ENCODE data around the gene TLR8. TPM values are rescaled to one million over a fixed set of nuclear protein-coding genes. Genes with fewer than 3 reads are reported as not detected.

TLR8 gene
- total RNA-seq, 1 donor from 2014 or later = not detected

DNA sequence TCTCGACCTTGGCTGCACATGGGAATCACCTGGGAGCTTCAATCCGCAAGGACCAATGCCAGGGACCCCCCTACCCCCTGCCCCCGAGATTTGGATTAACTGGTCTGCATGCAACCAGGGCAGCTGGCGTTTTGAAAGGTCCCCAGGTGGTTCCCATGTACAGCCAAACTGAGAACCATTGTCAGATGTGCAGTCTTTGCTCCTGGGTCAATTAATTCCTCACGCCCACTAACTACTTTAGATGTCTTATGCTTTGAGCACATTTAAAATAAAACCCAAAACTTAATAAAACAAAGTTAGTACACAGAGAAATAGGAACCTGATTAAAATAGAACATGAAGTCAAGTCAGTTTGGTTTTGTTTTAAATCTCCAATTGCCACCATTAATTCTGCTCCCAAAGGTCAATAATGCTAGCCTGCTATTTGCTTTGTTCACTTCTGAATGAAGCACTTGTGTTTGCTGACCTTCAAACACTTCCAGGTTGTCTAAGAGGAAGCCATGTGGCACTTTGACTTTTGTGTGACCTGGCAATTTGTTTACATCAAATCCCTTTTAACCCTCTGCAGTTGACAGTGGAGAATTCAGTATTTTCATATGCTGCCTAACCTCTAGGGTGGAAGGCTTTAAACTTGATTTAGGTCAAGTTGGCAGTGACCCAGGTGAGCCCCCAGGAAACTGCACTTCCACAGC lies 41.3 kb downstream of the TLR8 start:
- Histone ChIP-seq H3K36me3 (ENCODE audit: control insufficient read depth, insufficient read depth, low read length) (no peaks in the 10 kb centered on the region), H3K27me3 (ENCODE audit: control insufficient read depth, insufficient read depth, low read length) (no peaks in the 10 kb centered on the region), H3K4me3 (ENCODE audit: low read depth, low read length) (no peak overlapping the region)
- FAIRE-seq (no peak), DNase-seq (ENCODE audit: low read depth) (no peak)
- TF ChIP-seq, protein P1, sequence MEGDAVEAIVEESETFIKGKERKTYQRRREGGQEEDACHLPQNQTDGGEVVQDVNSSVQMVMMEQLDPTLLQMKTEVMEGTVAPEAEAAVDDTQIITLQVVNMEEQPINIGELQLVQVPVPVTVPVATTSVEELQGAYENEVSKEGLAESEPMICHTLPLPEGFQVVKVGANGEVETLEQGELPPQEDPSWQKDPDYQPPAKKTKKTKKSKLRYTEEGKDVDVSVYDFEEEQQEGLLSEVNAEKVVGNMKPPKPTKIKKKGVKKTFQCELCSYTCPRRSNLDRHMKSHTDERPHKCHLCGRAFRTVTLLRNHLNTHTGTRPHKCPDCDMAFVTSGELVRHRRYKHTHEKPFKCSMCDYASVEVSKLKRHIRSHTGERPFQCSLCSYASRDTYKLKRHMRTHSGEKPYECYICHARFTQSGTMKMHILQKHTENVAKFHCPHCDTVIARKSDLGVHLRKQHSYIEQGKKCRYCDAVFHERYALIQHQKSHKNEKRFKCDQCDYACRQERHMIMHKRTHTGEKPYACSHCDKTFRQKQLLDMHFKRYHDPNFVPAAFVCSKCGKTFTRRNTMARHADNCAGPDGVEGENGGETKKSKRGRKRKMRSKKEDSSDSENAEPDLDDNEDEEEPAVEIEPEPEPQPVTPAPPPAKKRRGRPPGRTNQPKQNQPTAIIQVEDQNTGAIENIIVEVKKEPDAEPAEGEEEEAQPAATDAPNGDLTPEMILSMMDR (IDR thresholded peaks at IDR 0.05; ENCODE audit: insufficient read depth, low read length, severe bottlenecking) = no peak

DNA sequence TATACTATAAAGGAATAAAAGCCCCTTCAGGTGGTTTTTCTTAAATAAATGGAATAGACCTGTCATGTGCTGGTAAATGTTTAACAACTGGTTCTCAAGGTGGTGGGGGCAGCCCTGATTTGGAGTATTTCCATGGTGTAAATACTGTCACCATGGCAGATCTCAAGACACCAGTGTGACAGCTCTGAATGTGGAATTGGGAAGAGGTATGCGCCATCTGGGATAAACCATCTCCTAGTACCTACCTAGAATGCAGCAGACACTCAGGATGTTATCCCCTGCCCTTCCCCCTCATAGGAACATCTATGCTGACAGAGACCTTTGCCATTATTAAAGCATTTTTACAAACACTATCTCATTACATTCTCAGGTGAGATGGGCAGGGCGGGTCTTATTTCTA lies 42.1 kb downstream of the TLR8 start:
- no peak overlapping the region for H3K4me3 ChIP-seq (ENCODE audit: low read depth, low read length)
- TF ChIP-seq, protein P1 (IDR thresholded peaks at IDR 0.05; ENCODE audit: insufficient read depth, low read length, severe bottlenecking) = no peak
- H3K36me3 ChIP-seq (ENCODE audit: control insufficient read depth, insufficient read depth, low read length) = no peaks in the 10 kb centered on the region
- FAIRE-seq = no peak
- no peak for DNase-seq (ENCODE audit: low read depth)
- H3K27me3 ChIP-seq (ENCODE audit: control insufficient read depth, insufficient read depth, low read length) = no peaks in the 10 kb centered on the region

- TF ChIP-seq, protein P1 (IDR thresholded peaks at IDR 0.05; ENCODE audit: insufficient read depth, low read length, severe bottlenecking) = no peak
Observed at GRCh38 chrX:12949205-12949926, 42.9 kb downstream of the TLR8 start.

GRCh38 chrX:12949927-12950656 lies 43.7 kb downstream of the TLR8 start:
- TF ChIP-seq, protein P1 (IDR thresholded peaks at IDR 0.05; ENCODE audit: insufficient read depth, low read length, severe bottlenecking) = no peak
- no peaks in the 10 kb centered on the region for H3K27me3 ChIP-seq (ENCODE audit: control insufficient read depth, insufficient read depth, low read length)
- no peak overlapping the region for H3K4me3 ChIP-seq (ENCODE audit: low read depth, low read length)
- FAIRE-seq = no peak
- H3K36me3 ChIP-seq (ENCODE audit: control insufficient read depth, insufficient read depth, low read length) = no peaks in the 10 kb centered on the region
- DNase-seq (ENCODE audit: low read depth) = peak; percentile 89

More at GRCh38 chrX:12949205-12949926, 42.9 kb downstream of the TLR8 start:
- Histone ChIP-seq H3K4me3 (ENCODE audit: low read depth, low read length) (no peak overlapping the region), H3K27me3 (ENCODE audit: control insufficient read depth, insufficient read depth, low read length) (no peaks in the 10 kb centered on the region), H3K36me3 (ENCODE audit: control insufficient read depth, insufficient read depth, low read length) (no peaks in the 10 kb centered on the region)
- no peak for DNase-seq (ENCODE audit: low read depth)
- no peak for FAIRE-seq

- DNase-seq (ENCODE audit: low read depth) = no peak
- TF ChIP-seq, protein P1 (IDR thresholded peaks at IDR 0.05; ENCODE audit: insufficient read depth, low read length, severe bottlenecking) = peak; percentile 3
Observed at GRCh38 chrX:12950851-12951594, 44.6 kb downstream of the TLR8 start.

More at GRCh38 chrX:12950851-12951594, 44.6 kb downstream of the TLR8 start:
- no peak overlapping the region for H3K4me3 ChIP-seq (ENCODE audit: low read depth, low read length)
- no peak for FAIRE-seq
- no peaks in the 10 kb centered on the region for H3K36me3 ChIP-seq (ENCODE audit: control insufficient read depth, insufficient read depth, low read length)
- no peaks in the 10 kb centered on the region for H3K27me3 ChIP-seq (ENCODE audit: control insufficient read depth, insufficient read depth, low read length)

Data from bronchial epithelial cell (primary cell).